ENCODE measurements around the gene CDH11.

CDH11 gene

GRCh38 chr16:65066651-65067050 lies 55.2 kb downstream of the CDH11 start:
- H3K4me1 Mint-ChIP-seq, result no peaks in the 10 kb centered on the region
- H3K36me3 Mint-ChIP-seq, result no peaks in the 10 kb centered on the region
- no peak overlapping the region for H3K4me3 Mint-ChIP-seq
- H3K27ac Mint-ChIP-seq, result no peak overlapping the region
- DNase-seq (ENCODE audit: low spot score in 2 of 2) (no peak), ATAC-seq (no peak)
- H3K9me3 Mint-ChIP-seq, result peaks cover 11% of the 10 kb centered on the region

- no peak overlapping the region for H3K27ac Mint-ChIP-seq
- no peak overlapping the region for H3K4me3 Mint-ChIP-seq
- H3K4me1 Mint-ChIP-seq, result no peaks in the 10 kb centered on the region
- ATAC-seq (no peak), DNase-seq (ENCODE audit: low spot score in 2 of 2) (no peak)
- peaks cover 9% of the 10 kb centered on the region for H3K9me3 Mint-ChIP-seq
- no peaks in the 10 kb centered on the region for H3K36me3 Mint-ChIP-seq
Observed at GRCh38 chr16:65065031-65065430, 56.8 kb downstream of the CDH11 start.

- Mint-ChIP-seq H3K4me3 (no peak overlapping the region), H3K9me3 (peaks cover 12% of the 10 kb centered on the region), H3K4me1 (no peaks in the 10 kb centered on the region), H3K36me3 (no peaks in the 10 kb centered on the region), H3K27ac (no peak overlapping the region)
- ATAC-seq (no peak), DNase-seq (ENCODE audit: low spot score in 2 of 2) (no peak)
Observed at GRCh38 chr16:65064131-65064530, 57.7 kb downstream of the CDH11 start.

- H3K27ac Mint-ChIP-seq, result no peak overlapping the region
- peaks cover 12% of the 10 kb centered on the region for H3K9me3 Mint-ChIP-seq
- no peak overlapping the region for H3K4me3 Mint-ChIP-seq
- ATAC-seq (no peak), DNase-seq (ENCODE audit: low spot score in 2 of 2) (no peak)
- no peaks in the 10 kb centered on the region for H3K36me3 Mint-ChIP-seq
- H3K4me1 Mint-ChIP-seq, result no peaks in the 10 kb centered on the region
Observed at GRCh38 chr16:65062736-65063583, 58.9 kb downstream of the CDH11 start.

GRCh38 chr16:65061935-65062518 lies 59.8 kb downstream of the CDH11 start:
- no peak overlapping the region for H3K27ac Mint-ChIP-seq
- no peak for ATAC-seq
- peaks cover 13% of the 10 kb centered on the region for H3K9me3 Mint-ChIP-seq
- H3K4me1 Mint-ChIP-seq, result no peaks in the 10 kb centered on the region
- no peak overlapping the region for H3K4me3 Mint-ChIP-seq
- DNase-seq (ENCODE audit: low spot score in 2 of 2), result no peak
- no peaks in the 10 kb centered on the region for H3K36me3 Mint-ChIP-seq

- DNase-seq (ENCODE audit: low spot score in 2 of 2) (no peak), ATAC-seq (no peak)
- Mint-ChIP-seq H3K4me1 (no peaks in the 10 kb centered on the region), H3K36me3 (no peaks in the 10 kb centered on the region), H3K4me3 (no peak overlapping the region), H3K27ac (no peak overlapping the region), H3K9me3 (peaks cover 11% of the 10 kb centered on the region)
Observed at GRCh38 chr16:65061263-65061662, 60.6 kb downstream of the CDH11 start.

- no peaks in the 10 kb centered on the region for H3K36me3 Mint-ChIP-seq
- ATAC-seq (no peak), DNase-seq (ENCODE audit: low spot score in 2 of 2) (no peak)
- no peak overlapping the region for H3K27ac Mint-ChIP-seq
- no peak overlapping the region for H3K4me3 Mint-ChIP-seq
- no peaks in the 10 kb centered on the region for H3K4me1 Mint-ChIP-seq
- peaks cover 7% of the 10 kb centered on the region for H3K9me3 Mint-ChIP-seq
Observed at GRCh38 chr16:65059406-65059980, 62.4 kb downstream of the CDH11 start.

GRCh38 chr16:65057184-65057583 lies 64.7 kb downstream of the CDH11 start:
- Mint-ChIP-seq H3K4me1 (no peaks in the 10 kb centered on the region), H3K4me3 (no peak overlapping the region), H3K36me3 (no peaks in the 10 kb centered on the region), H3K27ac (no peak overlapping the region), H3K9me3 (peaks cover 12% of the 10 kb centered on the region)
- ATAC-seq (no peak), DNase-seq (ENCODE audit: low spot score in 2 of 2) (no peak)

- no peaks in the 10 kb centered on the region for H3K4me1 Mint-ChIP-seq
- DNase-seq (ENCODE audit: low spot score in 2 of 2), result no peak
- H3K4me3 Mint-ChIP-seq, result no peak overlapping the region
- H3K27ac Mint-ChIP-seq, result no peak overlapping the region
- H3K36me3 Mint-ChIP-seq, result no peaks in the 10 kb centered on the region
- peaks cover 14% of the 10 kb centered on the region for H3K9me3 Mint-ChIP-seq
- no peak for ATAC-seq
Observed at GRCh38 chr16:65054457-65054856, 67.4 kb downstream of the CDH11 start.

- Mint-ChIP-seq H3K27ac (no peak overlapping the region), H3K4me1 (no peaks in the 10 kb centered on the region), H3K36me3 (no peaks in the 10 kb centered on the region), H3K9me3 (peaks cover 17% of the 10 kb centered on the region), H3K4me3 (no peak overlapping the region)
- DNase-seq (ENCODE audit: low spot score in 2 of 2), result no peak
- no peak for ATAC-seq
Observed at GRCh38 chr16:65049679-65050078, 72.2 kb downstream of the CDH11 start.

GRCh38 chr16:65045961-65046360 lies 75.9 kb downstream of the CDH11 start:
- Mint-ChIP-seq H3K4me3 (no peak overlapping the region), H3K9me3 (peaks cover 21% of the 10 kb centered on the region), H3K4me1 (no peaks in the 10 kb centered on the region), H3K36me3 (no peaks in the 10 kb centered on the region), H3K27ac (no peak overlapping the region)
- ATAC-seq (no peak), DNase-seq (ENCODE audit: low spot score in 2 of 2) (no peak)

- DNase-seq (ENCODE audit: low spot score in 2 of 2) (no peak), ATAC-seq (no peak)
- Mint-ChIP-seq H3K4me1 (no peaks in the 10 kb centered on the region), H3K36me3 (no peaks in the 10 kb centered on the region), H3K4me3 (no peak overlapping the region), H3K9me3 (peaks cover 18% of the 10 kb centered on the region), H3K27ac (no peak overlapping the region)
Observed at GRCh38 chr16:65044873-65045272, 77.0 kb downstream of the CDH11 start.

GRCh38 chr16:65044026-65044425 lies 77.8 kb downstream of the CDH11 start:
- DNase-seq (ENCODE audit: low spot score in 2 of 2), result no peak
- ATAC-seq, result no peak
- Mint-ChIP-seq H3K9me3 (peaks cover 18% of the 10 kb centered on the region), H3K36me3 (no peaks in the 10 kb centered on the region), H3K4me3 (no peak overlapping the region), H3K27ac (no peak overlapping the region), H3K4me1 (no peaks in the 10 kb centered on the region)

- Mint-ChIP-seq H3K4me1 (no peaks in the 10 kb centered on the region), H3K36me3 (no peaks in the 10 kb centered on the region), H3K27ac (no peak overlapping the region), H3K4me3 (no peak overlapping the region), H3K9me3 (peaks cover 13% of the 10 kb centered on the region)
- DNase-seq (ENCODE audit: low spot score in 2 of 2) (no peak), ATAC-seq (no peak)
Observed at GRCh38 chr16:65042438-65043365, 79.2 kb downstream of the CDH11 start.

GRCh38 chr16:65041667-65042066 lies 80.2 kb downstream of the CDH11 start:
- H3K4me3 Mint-ChIP-seq, result no peak overlapping the region
- H3K4me1 Mint-ChIP-seq, result no peaks in the 10 kb centered on the region
- peaks cover 12% of the 10 kb centered on the region for H3K9me3 Mint-ChIP-seq
- no peaks in the 10 kb centered on the region for H3K36me3 Mint-ChIP-seq
- DNase-seq (ENCODE audit: low spot score in 2 of 2), result no peak
- H3K27ac Mint-ChIP-seq, result no peak overlapping the region
- no peak for ATAC-seq
